ENCODE results near the gene CYP4Z1.

GRCh38 chr1:47104816-47105215 is 37.8 kb downstream of the CYP4Z1 start:
- no peak for TF ChIP-seq ZNF274 (IDR thresholded peaks at IDR 0.05; ENCODE audit: low read depth, low read length)
- TF ChIP-seq YY1 (IDR thresholded peaks at IDR 0.05; ENCODE audit: insufficient read depth, insufficient read length) = no peak
- TF ChIP-seq SUZ12 (IDR thresholded peaks at IDR 0.05; ENCODE audit: extremely low read depth, insufficient read depth, insufficient read length) = no peak
